GM19328 (cell line): ENCODE results near the gene RAB3D.

Experiments
- ATAC-seq: cut with Tn5 transposase; IDR thresholded peaks from one replicate; pipeline ENCODE4 v1.9.1; 2021; ENCODE audit warnings: mild to moderate bottlenecking, moderate library complexity; ENCODE audit not compliant: unreplicated experiment

RAB3D gene

GRCh38 chr19:11299946-11300810, 39.3 kb downstream of the RAB3D start:
- ATAC-seq, result no peak

GRCh38 chr19:11296264-11296663, 43.2 kb downstream of the RAB3D start:
- no peak for ATAC-seq

- no peak for ATAC-seq
Observed at GRCh38 chr19:11295665-11296245, 43.7 kb downstream of the RAB3D start, which contains the start of gene TSPAN16. Gene TSPAN16, plus strand, starts transcription at chr19:11296160. Its CDS starts 138 bp downstream, at chr19:11296298.

- ATAC-seq, result no peak
Observed at GRCh38 chr19:11295180-11295579, 44.3 kb downstream of the RAB3D start.

- ATAC-seq, result no peak
Observed at GRCh38 chr19:11293433-11294389, 45.7 kb downstream of the RAB3D start.

- ATAC-seq, result no peak
Observed at GRCh38 chr19:11291991-11292390, 47.5 kb downstream of the RAB3D start.

- no peak for ATAC-seq
Observed at GRCh38 chr19:11291415-11291814, 48.0 kb downstream of the RAB3D start.

GRCh38 chr19:11290256-11290655, 49.2 kb downstream of the RAB3D start:
- ATAC-seq, result no peak

GRCh38 chr19:11288349-11288748, 51.1 kb downstream of the RAB3D start:
- ATAC-seq, result no peak

- no peak for ATAC-seq
Observed at GRCh38 chr19:11286312-11286974, 53.0 kb downstream of the RAB3D start.

GRCh38 chr19:11284515-11284914, 54.9 kb downstream of the RAB3D start:
- ATAC-seq, result no peak

GRCh38 chr19:11281356-11282049, 58.0 kb downstream of the RAB3D start:
- ATAC-seq, result no peak

- ATAC-seq, result no peak
Observed at GRCh38 chr19:11279505-11280236, 59.8 kb downstream of the RAB3D start.

GRCh38 chr19:11278670-11279069, 60.8 kb downstream of the RAB3D start:
- no peak for ATAC-seq

- no peak for ATAC-seq
Observed at GRCh38 chr19:11274533-11275086, 64.8 kb downstream of the RAB3D start.

GRCh38 chr19:11273989-11274388, 65.5 kb downstream of the RAB3D start:
- ATAC-seq, result no peak

- ATAC-seq, result no peak
Observed at GRCh38 chr19:11273296-11273695, 66.2 kb downstream of the RAB3D start.
